B cell (primary cell): ENCODE data around the gene RASSF1.

Source experiments
- EZH2 ChIP-seq: IDR thresholded peaks from 2 replicates; pipeline ENCODE4 v1.6.1; 2012; ENCODE audit warnings: borderline replicate concordance, low read depth, mild to moderate bottlenecking, moderate library complexity, low read length; ENCODE audit not compliant: insufficient read depth, poor library complexity, severe bottlenecking
- TF ChIP-seq, protein P1 (sequence below): fragments of 200-600 bp; IDR thresholded peaks from one replicate; pipeline ENCODE4 v1.8.0; 2022; ENCODE audit warnings: antibody characterized with exemption, mild to moderate bottlenecking

GRCh38 chr3:50304601-50305000, 36.0 kb downstream of the RASSF1 start:
- TF ChIP-seq, protein P1, sequence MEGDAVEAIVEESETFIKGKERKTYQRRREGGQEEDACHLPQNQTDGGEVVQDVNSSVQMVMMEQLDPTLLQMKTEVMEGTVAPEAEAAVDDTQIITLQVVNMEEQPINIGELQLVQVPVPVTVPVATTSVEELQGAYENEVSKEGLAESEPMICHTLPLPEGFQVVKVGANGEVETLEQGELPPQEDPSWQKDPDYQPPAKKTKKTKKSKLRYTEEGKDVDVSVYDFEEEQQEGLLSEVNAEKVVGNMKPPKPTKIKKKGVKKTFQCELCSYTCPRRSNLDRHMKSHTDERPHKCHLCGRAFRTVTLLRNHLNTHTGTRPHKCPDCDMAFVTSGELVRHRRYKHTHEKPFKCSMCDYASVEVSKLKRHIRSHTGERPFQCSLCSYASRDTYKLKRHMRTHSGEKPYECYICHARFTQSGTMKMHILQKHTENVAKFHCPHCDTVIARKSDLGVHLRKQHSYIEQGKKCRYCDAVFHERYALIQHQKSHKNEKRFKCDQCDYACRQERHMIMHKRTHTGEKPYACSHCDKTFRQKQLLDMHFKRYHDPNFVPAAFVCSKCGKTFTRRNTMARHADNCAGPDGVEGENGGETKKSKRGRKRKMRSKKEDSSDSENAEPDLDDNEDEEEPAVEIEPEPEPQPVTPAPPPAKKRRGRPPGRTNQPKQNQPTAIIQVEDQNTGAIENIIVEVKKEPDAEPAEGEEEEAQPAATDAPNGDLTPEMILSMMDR: no peak
- no peak for TF ChIP-seq EZH2
